CD14-positive monocyte (primary cell): Measurements from ENCODE around the gene FEZF1. TPM values are rescaled to one million over a fixed set of nuclear protein-coding genes. Genes with fewer than 3 reads are reported as not detected.

Source experiments
- DNase-seq, 3 donors: peaks; one replicate each; pipeline ENCODE4 v3.0.0-alpha.2; 2011 to 2022
- H2AFZ ChIP-seq: 2 replicates; pipeline ENCODE4 v1.6.0; 2012; ENCODE audit warnings: mild to moderate bottlenecking, low read depth, low read length, inconsistent platforms; ENCODE audit not compliant: insufficient read depth, poor library complexity, severe bottlenecking
- H3K27ac ChIP-seq, 2 donors: 1 replicate in 1 of 2; 2 replicates in 1 of 2; pipeline ENCODE4 v1.5.1; 2012 to 2013; ENCODE audit warnings: low read length in 2 of 2, control low read depth in 1 of 2, inconsistent platforms in 1 of 2, low read depth in 1 of 2, mild to moderate bottlenecking in 1 of 2
- H3K27me3 ChIP-seq, 2 donors: one replicate each; pipeline versions ENCODE4 v1.6.0 to v1.6.1; 2011 to 2013; ENCODE audit warnings: low read length in 2 of 2; ENCODE audit not compliant: control insufficient read depth in 2 of 2, insufficient read depth in 2 of 2
- H3K36me3 ChIP-seq, 2 donors: replicated peaks in 1 of 2; 1 replicate in 1 of 2; 2 replicates in 1 of 2; pipeline versions ENCODE4 v1.5.1 to v1.6.1; 2012 to 2013; ENCODE audit warnings: low read length in 2 of 2, control low read depth in 1 of 2, inconsistent platforms in 1 of 2, mild to moderate bottlenecking in 1 of 2; ENCODE audit not compliant: insufficient read depth in 2 of 2, control insufficient read depth in 1 of 2
- H3K4me1 ChIP-seq, 2 donors: 1 replicate in 1 of 2; 2 replicates in 1 of 2; pipeline versions ENCODE4 v1.5.1 to v1.6.1; 2012 to 2013; ENCODE audit warnings: low read length in 2 of 2, control low read depth in 1 of 2, inconsistent platforms in 1 of 2, mild to moderate bottlenecking in 1 of 2, moderate library complexity in 1 of 2; ENCODE audit not compliant: insufficient read depth in 2 of 2, control insufficient read depth in 1 of 2
- H3K4me2 ChIP-seq: replicated peaks from 2 replicates; pipeline ENCODE3; 2012; ENCODE audit warnings: low read length, moderate library complexity, mild to moderate bottlenecking; ENCODE audit not compliant: poor library complexity, severe bottlenecking; ENCODE audit errors: extremely low read depth
- H3K4me3 ChIP-seq, 3 experiments: fragments of 200-600 bp in 1 of 3; sonication (generic) in 1 of 3; replicated peaks in 1 of 3; 1 replicate in 2 of 3; 2 replicates in 1 of 3; pipeline ENCODE4 v1.5.1; 2011 to 2013; ENCODE audit warnings: low read length in 3 of 3, mild to moderate bottlenecking in 3 of 3, control low read depth in 2 of 3, low read depth in 2 of 3, inconsistent platforms in 1 of 3, moderate library complexity in 1 of 3
- H3K79me2 ChIP-seq: 2 replicates; pipeline ENCODE4 v1.6.0; 2012; ENCODE audit warnings: mild to moderate bottlenecking, control low read depth, inconsistent platforms, low read length, moderate library complexity; ENCODE audit not compliant: insufficient read depth
- H3K9ac ChIP-seq: 2 replicates; pipeline ENCODE4 v1.6.0; 2017; ENCODE audit warnings: low read length, mild to moderate bottlenecking; ENCODE audit not compliant: insufficient read depth, poor library complexity, severe bottlenecking
- H3K9me3 ChIP-seq, 2 donors: replicated peaks in 1 of 2; 1 replicate in 1 of 2; 2 replicates in 1 of 2; pipeline versions ENCODE4 v1.5.1 to v1.6.1; 2012 to 2013; ENCODE audit warnings: low read length in 2 of 2, control low read depth in 1 of 2; ENCODE audit not compliant: control insufficient read depth in 1 of 2, insufficient read depth in 1 of 2
- H4K20me1 ChIP-seq: 2 replicates; pipeline ENCODE4 v1.6.0; 2012; ENCODE audit warnings: mild to moderate bottlenecking, low read length, control low read depth, moderate library complexity; ENCODE audit not compliant: insufficient read depth
- H3K27ac Mint-ChIP-seq, 7 donors: one replicate each; pipeline ENCODE4 v1.8.0; 2020; ENCODE audit warnings: mild to moderate bottlenecking in 7 of 7, mixed read lengths in 7 of 7, moderate library complexity in 6 of 7, inconsistent platforms in 2 of 7
- H3K27me3 Mint-ChIP-seq, 3 donors: one replicate each; pipeline ENCODE4 v1.8.0; 2021 to 2022; ENCODE audit warnings: low read depth in 3 of 3, mild to moderate bottlenecking in 3 of 3, mixed read lengths in 3 of 3, moderate library complexity in 3 of 3, inconsistent platforms in 1 of 3
- H3K36me3 Mint-ChIP-seq, 2 donors: one replicate each; pipeline ENCODE4 v1.8.0; 2020; ENCODE audit warnings: mixed read lengths in 2 of 2, inconsistent platforms in 1 of 2, mild to moderate bottlenecking in 1 of 2
- H3K4me1 Mint-ChIP-seq: one replicate; pipeline ENCODE4 v1.8.0; 2020; ENCODE audit warnings: mild to moderate bottlenecking, mixed read lengths
- H3K4me3 Mint-ChIP-seq, 2 donors: one replicate each; pipeline ENCODE4 v1.8.0; 2020; ENCODE audit warnings: mild to moderate bottlenecking in 2 of 2, mixed read lengths in 2 of 2, moderate library complexity in 1 of 2
- H3K9me3 Mint-ChIP-seq, 7 donors: one replicate each; pipeline ENCODE4 v1.8.0; 2020 to 2022; ENCODE audit warnings: mixed read lengths in 7 of 7, mild to moderate bottlenecking in 6 of 7, moderate library complexity in 6 of 7, inconsistent platforms in 2 of 7
- WGBS: methylation state at CpG from one replicate; pipeline ENCODE4 v1.1.5; 2013; ENCODE audit warnings: missing lambda C conversion rate; ENCODE audit not compliant: insufficient coverage; 5-methylcytosine and 5-hydroxymethylcytosine counted together
- intact Hi-C, 2 donors: fragments of 100-400 bp; cut with micrococcal nuclease; formaldehyde crosslinking; loops; one replicate each; pipeline versions ENCODE4 v1.15.0 to v1.15.1; 2023
- polyA plus RNA-seq, 3 donors: library from polyadenylated mRNA; depleted of rRNA in 1 of 3; unstranded in 2 of 3; stranded (reverse) in 1 of 3; fragments of 300-500 nt in 2 of 3; fragments of >200 nt in 1 of 3; fragmentation: Illumina TruSeq in 2 of 3; gene quantifications; 1 replicate in 2 of 3; 2 replicates in 1 of 3; pipeline ENCODE4 v1.2.3, GENCODE V29; 2012 to 2021
- TF ChIP-seq, protein P1 (sequence below): fragments of 200-600 bp; IDR thresholded peaks from one replicate; pipeline ENCODE4 v1.8.0; 2022; ENCODE audit warnings: antibody characterized with exemption, mild to moderate bottlenecking

The FEZF1 gene
- polyA plus RNA-seq, 3 donors: not detected

GRCh38 chr7:122343601-122344302 lies 39.2 kb upstream of the FEZF1 start:
- Mint-ChIP-seq H3K27ac (no peak overlapping the region), H3K4me3 (no peak overlapping the region), H3K4me1 (no peaks in the 10 kb centered on the region), H3K9me3 (peaks cover 0 to 2% (median 0%) of the 10 kb centered on the region in 7 donors), H3K27me3 (no peaks in the 10 kb centered on the region), H3K36me3 (no peaks in the 10 kb centered on the region)
- no peak for DNase-seq
- no peaks in the 10 kb centered on the region for H3K36me3 ChIP-seq
- no peak overlapping the region for H3K4me3 ChIP-seq
- H2AFZ ChIP-seq: no peak overlapping the region
- H3K4me1 ChIP-seq: no peaks in the 10 kb centered on the region
- H3K9me3 ChIP-seq: no peaks in the 10 kb centered on the region
- H3K79me2 ChIP-seq: no peaks in the 10 kb centered on the region
- no peaks in the 10 kb centered on the region for H3K27me3 ChIP-seq
- H4K20me1 ChIP-seq: no peaks in the 10 kb centered on the region
- H3K4me2 ChIP-seq: no peak overlapping the region
- intact Hi-C loops: no loop called here
- H3K27ac ChIP-seq: no peak overlapping the region
- H3K9ac ChIP-seq: no peak overlapping the region
- 88% methylated on average over 3 of the region's 7 CpGs for WGBS
- TF ChIP-seq, protein P1, sequence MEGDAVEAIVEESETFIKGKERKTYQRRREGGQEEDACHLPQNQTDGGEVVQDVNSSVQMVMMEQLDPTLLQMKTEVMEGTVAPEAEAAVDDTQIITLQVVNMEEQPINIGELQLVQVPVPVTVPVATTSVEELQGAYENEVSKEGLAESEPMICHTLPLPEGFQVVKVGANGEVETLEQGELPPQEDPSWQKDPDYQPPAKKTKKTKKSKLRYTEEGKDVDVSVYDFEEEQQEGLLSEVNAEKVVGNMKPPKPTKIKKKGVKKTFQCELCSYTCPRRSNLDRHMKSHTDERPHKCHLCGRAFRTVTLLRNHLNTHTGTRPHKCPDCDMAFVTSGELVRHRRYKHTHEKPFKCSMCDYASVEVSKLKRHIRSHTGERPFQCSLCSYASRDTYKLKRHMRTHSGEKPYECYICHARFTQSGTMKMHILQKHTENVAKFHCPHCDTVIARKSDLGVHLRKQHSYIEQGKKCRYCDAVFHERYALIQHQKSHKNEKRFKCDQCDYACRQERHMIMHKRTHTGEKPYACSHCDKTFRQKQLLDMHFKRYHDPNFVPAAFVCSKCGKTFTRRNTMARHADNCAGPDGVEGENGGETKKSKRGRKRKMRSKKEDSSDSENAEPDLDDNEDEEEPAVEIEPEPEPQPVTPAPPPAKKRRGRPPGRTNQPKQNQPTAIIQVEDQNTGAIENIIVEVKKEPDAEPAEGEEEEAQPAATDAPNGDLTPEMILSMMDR: no peak

DNA sequence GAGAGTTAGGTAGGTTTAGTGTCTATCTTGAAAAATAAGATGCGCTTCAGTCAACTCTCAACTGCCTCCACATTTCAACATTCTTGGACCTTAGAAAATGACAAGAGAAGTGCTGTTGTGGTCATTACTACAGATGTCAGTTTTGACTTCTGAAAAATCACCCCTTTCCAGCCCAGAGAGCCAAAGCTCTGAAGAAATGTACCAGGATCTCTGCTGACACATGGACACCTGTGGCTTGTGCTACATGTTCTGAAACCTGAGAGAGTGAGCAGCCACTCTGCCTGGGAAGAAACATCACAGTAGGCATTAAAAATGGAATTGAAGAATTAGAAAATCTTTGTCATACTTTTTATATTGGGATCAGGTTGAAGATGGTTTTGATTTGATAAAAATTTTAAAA lies 35.9 kb upstream of the FEZF1 start:
- H3K4me1 Mint-ChIP-seq: no peaks in the 10 kb centered on the region
- WGBS: no CpG with 5 or more reads among the region's 1 CpG
- no peak overlapping the region for H2AFZ ChIP-seq
- H3K4me1 ChIP-seq: no peaks in the 10 kb centered on the region
- H3K4me2 ChIP-seq: no peak overlapping the region
- H3K27me3 ChIP-seq: no peaks in the 10 kb centered on the region
- no peaks in the 10 kb centered on the region for H3K36me3 ChIP-seq
- H3K4me3 ChIP-seq: no peak overlapping the region
- no peaks in the 10 kb centered on the region for H3K9me3 ChIP-seq
- H3K9me3 Mint-ChIP-seq: peaks cover 0 to 2% (median 0%) of the 10 kb centered on the region in 7 donors
- H4K20me1 ChIP-seq: no peaks in the 10 kb centered on the region
- DNase-seq: no peak
- TF ChIP-seq, protein P1: no peak
- no peak overlapping the region for H3K9ac ChIP-seq
- intact Hi-C loops: no loop called here
- H3K27ac Mint-ChIP-seq: no peak overlapping the region
- H3K27me3 Mint-ChIP-seq: no peaks in the 10 kb centered on the region
- no peaks in the 10 kb centered on the region for H3K79me2 ChIP-seq
- H3K4me3 Mint-ChIP-seq: no peak overlapping the region
- H3K36me3 Mint-ChIP-seq: no peaks in the 10 kb centered on the region
- H3K27ac ChIP-seq: no peak overlapping the region
